ENCODE results near the gene GADD45GIP1. TPM values are rescaled to one million over a fixed set of nuclear protein-coding genes. Genes with fewer than 3 reads are reported as not detected.

Gene GADD45GIP1
- 10 to 100 TPM; 34.3 to 54.3 (median 46.9) TPM for total RNA-seq (2021; fragmentation: NEBNext Ultra II Directional; extraction: Animal tissue kit (Norgen Biotek cat#: 25700))
- long read RNA-seq, transcript GADD45GIP1-201 (2 exons, 1,782 nt) = major isoform, 257 of 325 reads
- long read RNA-seq, partial matches to known transcripts = 0 of 325 reads
- long read RNA-seq, other reads (novel, unspliced or antisense) = 68 of 325 reads

DNA sequence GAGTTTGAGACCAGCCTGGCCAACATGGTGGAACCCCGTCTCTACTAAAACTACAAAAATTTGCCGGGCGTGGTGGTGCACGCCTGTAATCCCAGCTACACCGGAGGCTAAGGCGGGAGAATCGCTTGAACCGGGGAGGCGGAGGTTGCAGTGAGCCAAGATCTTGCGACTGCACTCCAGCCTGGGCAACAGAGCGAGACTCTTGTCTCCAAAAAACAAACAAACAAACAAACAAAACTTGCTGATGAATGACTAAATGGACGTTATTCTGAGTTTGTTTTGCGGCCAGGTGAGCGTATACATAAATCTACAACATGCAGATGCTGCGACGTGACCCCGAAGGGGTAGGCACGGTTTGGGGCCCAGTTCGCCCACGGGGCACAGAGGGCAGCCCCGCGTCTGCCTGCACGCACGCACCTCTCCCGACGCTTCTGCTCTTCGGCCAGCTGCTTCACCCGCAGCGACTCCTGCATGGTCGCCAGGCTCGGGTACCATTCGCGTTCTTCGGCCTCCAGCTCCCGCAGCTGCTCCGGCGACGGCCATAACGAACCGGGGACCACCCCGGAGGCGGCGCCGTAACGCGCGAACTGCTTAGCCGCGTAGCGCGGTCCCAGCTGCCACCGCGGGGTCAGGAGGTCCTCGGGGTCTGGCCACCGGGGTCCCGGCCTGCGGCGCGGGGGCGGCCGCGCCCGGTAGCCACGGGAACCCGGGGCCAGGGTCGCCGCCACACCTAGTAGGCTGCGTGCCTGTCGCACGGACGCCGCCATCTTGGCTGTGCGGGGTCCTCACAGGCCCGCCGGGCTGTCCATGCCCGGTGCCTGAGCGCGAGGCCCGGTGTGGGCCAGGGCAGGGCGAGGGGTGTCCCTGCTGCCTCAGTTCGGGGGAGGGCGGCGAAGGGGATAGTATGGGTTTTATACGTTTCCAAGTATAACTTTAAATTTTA lies at the start of gene GADD45GIP1:
Gene GADD45GIP1 (minus strand): TSS at position 778 of the 943 bp plus-strand sequence. CDS start 11 bp downstream, at position 767.
- peak; percentile 53 for DNase-seq
- peak within 1 kb of the TSS; percentile 93 for H3K27ac Mint-ChIP-seq
- TF ChIP-seq CTCF (IDR thresholded peaks at IDR 0.05) = no peak
- H3K9me3 Mint-ChIP-seq = no peaks in the 10 kb centered on the region
- peaks cover 44% of the 10 kb centered on the region for H3K4me1 Mint-ChIP-seq (ENCODE audit: low read depth)
- peak within 1 kb of the TSS; percentile 83 for H3K4me3 Mint-ChIP-seq
- peaks cover 21% of the 10 kb centered on the region for H3K36me3 Mint-ChIP-seq (ENCODE audit: low read depth)
- no peaks in the 10 kb centered on the region for H3K27me3 Mint-ChIP-seq (ENCODE audit: insufficient read depth)

DNA sequence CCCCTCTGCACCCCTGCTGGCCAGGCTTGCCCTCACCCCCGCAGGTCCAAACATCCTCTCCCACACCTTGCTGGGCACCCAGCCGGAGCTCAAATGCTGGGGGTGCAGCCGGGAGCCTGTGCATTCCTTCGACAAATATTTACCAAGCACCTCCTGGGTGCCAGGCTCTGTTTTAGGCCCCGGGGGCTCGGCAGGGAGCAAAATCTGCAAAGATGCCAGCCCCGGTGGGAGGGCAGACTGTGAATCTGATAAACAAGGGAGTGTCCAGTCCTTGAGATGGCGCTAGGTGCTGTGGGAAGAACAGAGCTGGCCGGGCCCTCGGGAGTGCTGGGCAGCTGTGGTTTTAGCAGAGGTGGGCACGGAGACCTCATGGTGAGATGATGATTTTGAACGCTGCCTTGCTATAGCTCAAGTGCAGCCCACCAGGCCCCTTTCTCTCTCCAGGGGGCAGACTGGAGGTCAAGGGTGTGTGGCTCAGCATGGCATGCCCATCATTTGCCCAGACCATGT lies 48.9 kb upstream of the GADD45GIP1 start:
- Mint-ChIP-seq H3K27ac (no peak overlapping the region), H3K27me3 (ENCODE audit: insufficient read depth) (no peaks in the 10 kb centered on the region; the same call in 1 of the 2 replicates), H3K4me3 (no peak overlapping the region), H3K9me3 (no peaks in the 10 kb centered on the region), H3K36me3 (ENCODE audit: low read depth) (peaks cover 4% of the 10 kb centered on the region; the same call in 1 of the 2 replicates), H3K4me1 (ENCODE audit: low read depth) (no peaks in the 10 kb centered on the region)
- no peak for TF ChIP-seq CTCF (IDR thresholded peaks at IDR 0.05)
- no peak for DNase-seq

DNA sequence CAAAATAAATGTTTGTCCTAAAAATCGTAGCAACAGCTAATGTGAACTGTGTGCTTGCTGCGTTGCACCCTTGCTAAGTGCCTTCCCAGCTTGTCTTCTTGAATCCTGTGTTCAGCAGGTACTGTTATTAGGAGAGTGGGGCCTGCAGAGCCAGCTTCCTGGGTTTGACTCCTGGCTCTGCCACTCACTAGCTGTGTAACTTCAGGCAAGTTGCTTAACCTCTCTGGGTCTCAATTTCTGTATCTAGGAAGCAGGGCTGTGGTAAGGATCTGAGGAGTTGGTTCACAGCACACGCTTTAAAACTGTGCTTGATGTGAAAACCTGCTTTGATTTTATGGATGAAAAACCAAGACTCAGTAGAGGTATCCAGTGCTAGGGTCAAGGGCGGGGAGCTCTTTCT lies 48.2 kb upstream of the GADD45GIP1 start:
- peaks cover 4% of the 10 kb centered on the region; the same call in 1 of the 2 replicates for H3K36me3 Mint-ChIP-seq (ENCODE audit: low read depth)
- no peaks in the 10 kb centered on the region; the same call in 1 of the 2 replicates for H3K27me3 Mint-ChIP-seq (ENCODE audit: insufficient read depth)
- no peak for TF ChIP-seq CTCF (IDR thresholded peaks at IDR 0.05)
- no peak overlapping the region for H3K4me3 Mint-ChIP-seq
- no peaks in the 10 kb centered on the region for H3K9me3 Mint-ChIP-seq
- no peak overlapping the region for H3K27ac Mint-ChIP-seq
- no peaks in the 10 kb centered on the region for H3K4me1 Mint-ChIP-seq (ENCODE audit: low read depth)
- DNase-seq = no peak

DNA sequence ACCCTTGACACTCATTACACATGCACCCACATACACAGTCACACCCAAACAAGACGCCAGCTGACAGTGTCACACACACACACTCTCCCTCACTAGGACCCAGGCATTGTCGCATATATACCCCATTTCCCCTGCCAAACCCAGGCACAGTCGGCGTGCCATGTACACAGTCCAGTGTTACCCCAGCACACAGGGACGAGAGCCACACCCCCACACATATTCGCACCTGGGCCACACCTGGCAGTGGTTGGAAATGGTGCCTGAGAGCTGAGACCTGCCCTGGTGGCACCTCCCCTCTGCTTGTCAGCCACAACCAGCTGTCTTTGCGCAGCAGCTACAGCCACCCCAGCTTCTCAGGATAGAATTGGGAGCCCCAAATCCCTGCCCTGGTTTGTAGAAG lies 47.2 kb upstream of the GADD45GIP1 start:
- Mint-ChIP-seq H3K4me1 (ENCODE audit: low read depth) (no peaks in the 10 kb centered on the region), H3K27me3 (ENCODE audit: insufficient read depth) (no peaks in the 10 kb centered on the region; the same call in 1 of the 2 replicates), H3K36me3 (ENCODE audit: low read depth) (peaks cover 10% of the 10 kb centered on the region), H3K4me3 (no peak overlapping the region), H3K27ac (no peak overlapping the region), H3K9me3 (no peaks in the 10 kb centered on the region)
- no peak for DNase-seq
- no peak for TF ChIP-seq CTCF (IDR thresholded peaks at IDR 0.05)

DNA sequence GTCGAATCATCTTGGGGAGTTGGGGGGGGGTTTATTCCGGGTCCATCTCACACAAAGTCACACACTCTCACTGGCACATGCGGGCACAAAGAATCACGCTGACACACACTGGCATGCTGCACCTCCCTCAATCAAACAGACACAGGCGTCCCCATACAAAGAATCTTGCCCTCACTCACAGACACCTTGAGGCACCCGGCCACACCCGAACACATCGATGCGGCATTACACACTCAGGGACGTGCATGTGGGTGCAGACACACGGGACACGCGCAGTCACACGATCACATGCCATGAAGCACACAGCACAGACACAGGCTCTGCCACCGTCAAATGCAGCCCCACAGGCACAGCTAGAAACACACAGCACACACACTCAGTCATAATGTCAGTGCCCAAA lies 46.1 kb upstream of the GADD45GIP1 start:
- TF ChIP-seq CTCF (IDR thresholded peaks at IDR 0.05) = no peak
- no peaks in the 10 kb centered on the region; the same call in 1 of the 2 replicates for H3K27me3 Mint-ChIP-seq (ENCODE audit: insufficient read depth)
- H3K27ac Mint-ChIP-seq = no peak overlapping the region
- H3K4me3 Mint-ChIP-seq = no peak overlapping the region
- no peaks in the 10 kb centered on the region for H3K9me3 Mint-ChIP-seq
- peaks cover 14% of the 10 kb centered on the region for H3K36me3 Mint-ChIP-seq (ENCODE audit: low read depth)
- DNase-seq = no peak
- H3K4me1 Mint-ChIP-seq (ENCODE audit: low read depth) = peaks cover 2% of the 10 kb centered on the region

All from HFFc6 (cell line).